ENCODE data around the gene GRIPAP1.

GRCh38 chrX:48927123-48927522 lies 74.9 kb downstream of the GRIPAP1 start:
- TF ChIP-seq POLR2A (IDR thresholded peaks at IDR 0.05), result no peak
- TF ChIP-seq, protein P1, sequence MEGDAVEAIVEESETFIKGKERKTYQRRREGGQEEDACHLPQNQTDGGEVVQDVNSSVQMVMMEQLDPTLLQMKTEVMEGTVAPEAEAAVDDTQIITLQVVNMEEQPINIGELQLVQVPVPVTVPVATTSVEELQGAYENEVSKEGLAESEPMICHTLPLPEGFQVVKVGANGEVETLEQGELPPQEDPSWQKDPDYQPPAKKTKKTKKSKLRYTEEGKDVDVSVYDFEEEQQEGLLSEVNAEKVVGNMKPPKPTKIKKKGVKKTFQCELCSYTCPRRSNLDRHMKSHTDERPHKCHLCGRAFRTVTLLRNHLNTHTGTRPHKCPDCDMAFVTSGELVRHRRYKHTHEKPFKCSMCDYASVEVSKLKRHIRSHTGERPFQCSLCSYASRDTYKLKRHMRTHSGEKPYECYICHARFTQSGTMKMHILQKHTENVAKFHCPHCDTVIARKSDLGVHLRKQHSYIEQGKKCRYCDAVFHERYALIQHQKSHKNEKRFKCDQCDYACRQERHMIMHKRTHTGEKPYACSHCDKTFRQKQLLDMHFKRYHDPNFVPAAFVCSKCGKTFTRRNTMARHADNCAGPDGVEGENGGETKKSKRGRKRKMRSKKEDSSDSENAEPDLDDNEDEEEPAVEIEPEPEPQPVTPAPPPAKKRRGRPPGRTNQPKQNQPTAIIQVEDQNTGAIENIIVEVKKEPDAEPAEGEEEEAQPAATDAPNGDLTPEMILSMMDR (IDR thresholded peaks at IDR 0.05), result no peak

Data from lower leg skin (tissue), 3 donors.